Body of pancreas (tissue), 4 donors: Measurements from ENCODE around the gene ARHGAP9.

ENCODE experiments used
- CTCF ChIP-seq, 7 experiments: fragments of 450-650 bp in 4 of 7; fragments of 200-600 bp in 3 of 7; sonication (generic) in 3 of 7; IDR thresholded peaks; one replicate each; pipeline ENCODE4 v1.5.1; 2016 to 2019; ENCODE audit warnings: antibody characterized with exemption in 7 of 7
- POLR2A ChIP-seq, 3 donors: fragments of 450-650 bp; IDR thresholded peaks; one replicate each; pipeline ENCODE4 v1.6.1; 2016; ENCODE audit warnings: antibody characterized with exemption in 3 of 3, mild to moderate bottlenecking in 2 of 3

GRCh38 chr12:57433370-57433769, 46.3 kb downstream of the ARHGAP9 start:
- TF ChIP-seq CTCF (IDR thresholded peaks at IDR 0.05) (no peak), POLR2A (IDR thresholded peaks at IDR 0.05) (no peak)
